ENCODE data around the gene CTTNBP2.

The CTTNBP2 gene

DNA sequence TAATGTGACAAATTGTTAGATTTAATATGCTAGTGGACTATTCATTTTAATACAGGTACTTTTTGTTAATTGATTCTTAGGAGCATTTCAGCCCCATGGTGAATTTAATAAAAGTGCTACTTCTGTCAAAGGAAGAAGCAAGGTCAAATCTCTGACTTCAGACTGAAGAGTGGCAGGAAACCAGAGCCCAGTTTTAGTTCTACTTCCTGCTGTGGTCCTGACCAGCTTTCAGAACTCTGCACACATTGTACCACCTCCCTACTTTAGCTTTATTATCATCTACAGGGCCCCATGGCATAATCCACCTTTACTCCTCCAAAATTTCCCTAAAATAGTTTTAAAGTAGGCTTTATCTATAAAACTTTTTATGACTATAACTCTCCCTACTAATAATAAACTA, 33.7 kb downstream of the CTTNBP2 start:
- Histone ChIP-seq H3K9me3 (ENCODE audit: control insufficient read depth, low read length) (no peaks in the 10 kb centered on the region), H3K36me3 (ENCODE audit: control insufficient read depth, insufficient read depth, low read length, severe bottlenecking) (no peaks in the 10 kb centered on the region), H3K9ac (ENCODE audit: low read length) (no peak overlapping the region), H3K4me1 (ENCODE audit: control insufficient read depth, insufficient read depth, low read length) (no peaks in the 10 kb centered on the region), H3K27me3 (replicated peaks; ENCODE audit: control insufficient read depth, insufficient read depth, low read length) (no peaks in the 10 kb centered on the region), H3K4me3 (ENCODE audit: low read length) (no peak overlapping the region)
- no peak for DNase-seq (ENCODE audit: low read depth)

DNA sequence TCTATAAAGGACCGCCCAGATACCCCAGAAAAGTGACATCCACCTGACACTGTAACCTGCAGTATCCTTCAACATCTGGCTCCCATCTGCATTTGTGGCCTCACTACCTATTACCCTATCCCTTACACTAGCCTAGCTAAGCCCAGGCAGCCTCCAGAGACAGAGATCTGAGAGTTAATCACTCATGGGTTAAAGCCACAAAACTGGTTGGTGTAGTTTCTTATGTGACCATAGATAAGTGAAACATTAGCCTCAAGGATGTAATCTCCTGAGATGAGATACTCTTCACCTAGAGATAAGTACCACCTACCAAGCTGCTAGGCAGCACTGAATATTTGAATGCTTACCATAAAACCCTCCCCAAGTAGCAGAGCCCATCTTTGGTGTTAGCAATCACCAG, 35.4 kb downstream of the CTTNBP2 start:
- Histone ChIP-seq H3K4me3 (ENCODE audit: low read length) (no peak overlapping the region), H3K27me3 (replicated peaks; ENCODE audit: control insufficient read depth, insufficient read depth, low read length) (no peaks in the 10 kb centered on the region), H3K9ac (ENCODE audit: low read length) (no peak overlapping the region), H3K9me3 (ENCODE audit: control insufficient read depth, low read length) (no peaks in the 10 kb centered on the region), H3K36me3 (ENCODE audit: control insufficient read depth, insufficient read depth, low read length, severe bottlenecking) (no peaks in the 10 kb centered on the region), H3K4me1 (ENCODE audit: control insufficient read depth, insufficient read depth, low read length) (no peaks in the 10 kb centered on the region)
- no peak for DNase-seq (ENCODE audit: low read depth)

DNA sequence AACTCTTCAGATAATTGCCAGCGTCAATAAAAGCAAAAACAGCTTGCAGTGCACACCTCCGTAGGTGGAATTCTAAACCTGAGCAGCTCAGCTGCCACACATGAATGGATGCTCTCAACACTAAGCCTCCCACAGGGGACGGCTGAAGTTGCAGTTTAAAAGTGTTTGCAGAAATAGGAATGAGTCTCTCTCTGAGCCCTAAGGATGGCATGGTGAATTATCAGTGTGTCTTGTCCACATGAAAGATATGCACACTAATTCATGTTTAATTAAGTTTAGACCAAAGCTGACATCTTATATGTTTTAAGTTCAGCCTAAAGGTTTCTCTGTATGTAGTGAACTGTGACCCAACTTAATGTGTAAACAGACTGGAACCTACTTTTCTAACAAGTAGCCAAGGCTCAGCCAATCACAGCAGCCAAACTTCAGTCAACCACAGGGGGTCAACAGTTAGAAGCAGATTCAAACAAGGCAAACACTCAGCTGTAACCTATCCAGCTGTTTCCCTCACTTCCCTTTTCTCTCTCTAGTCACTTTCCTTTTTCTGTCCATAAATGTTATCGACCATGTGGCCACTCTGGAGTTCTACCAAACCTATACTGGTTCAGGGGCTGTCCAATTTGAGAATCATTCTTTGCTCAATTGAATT, 38.1 kb downstream of the CTTNBP2 start:
- no peaks in the 10 kb centered on the region for H3K36me3 ChIP-seq (ENCODE audit: control insufficient read depth, insufficient read depth, low read length, severe bottlenecking)
- H3K9me3 ChIP-seq (ENCODE audit: control insufficient read depth, low read length), result no peaks in the 10 kb centered on the region
- no peak overlapping the region for H3K9ac ChIP-seq (ENCODE audit: low read length)
- no peak overlapping the region for H3K4me3 ChIP-seq (ENCODE audit: low read length)
- no peaks in the 10 kb centered on the region for H3K27me3 ChIP-seq (replicated peaks; ENCODE audit: control insufficient read depth, insufficient read depth, low read length)
- no peak for DNase-seq (ENCODE audit: low read depth)
- H3K4me1 ChIP-seq (ENCODE audit: control insufficient read depth, insufficient read depth, low read length), result no peaks in the 10 kb centered on the region

DNA sequence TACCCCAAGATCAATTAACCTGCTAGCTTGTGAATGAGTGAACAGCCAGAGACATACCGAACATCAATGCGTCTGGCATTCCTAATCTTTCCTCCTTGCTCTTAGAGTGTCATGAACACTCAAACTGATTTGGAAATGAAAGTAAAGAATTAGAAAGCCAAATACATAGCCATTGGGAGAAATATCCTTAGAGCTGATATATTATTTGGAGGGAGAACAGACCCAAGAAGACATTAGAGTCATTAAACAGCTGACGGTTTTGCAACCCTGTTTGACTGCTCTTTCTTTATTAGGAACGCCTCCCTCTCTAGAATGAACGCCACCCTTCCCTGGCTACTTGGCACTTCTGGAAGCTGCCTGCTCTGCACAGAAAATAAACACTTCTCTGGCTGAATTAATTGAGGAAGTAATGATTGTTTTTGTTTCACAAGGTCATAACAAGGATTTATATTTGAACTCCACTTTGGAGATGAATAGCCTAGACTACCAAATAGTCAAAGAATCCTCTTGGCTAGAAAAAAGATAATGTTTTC, 42.8 kb downstream of the CTTNBP2 start:
- H3K4me1 ChIP-seq (ENCODE audit: control insufficient read depth, insufficient read depth, low read length), result peaks cover 11% of the 10 kb centered on the region
- no peak overlapping the region for H3K4me3 ChIP-seq (ENCODE audit: low read length)
- no peaks in the 10 kb centered on the region for H3K9me3 ChIP-seq (ENCODE audit: control insufficient read depth, low read length)

DNA sequence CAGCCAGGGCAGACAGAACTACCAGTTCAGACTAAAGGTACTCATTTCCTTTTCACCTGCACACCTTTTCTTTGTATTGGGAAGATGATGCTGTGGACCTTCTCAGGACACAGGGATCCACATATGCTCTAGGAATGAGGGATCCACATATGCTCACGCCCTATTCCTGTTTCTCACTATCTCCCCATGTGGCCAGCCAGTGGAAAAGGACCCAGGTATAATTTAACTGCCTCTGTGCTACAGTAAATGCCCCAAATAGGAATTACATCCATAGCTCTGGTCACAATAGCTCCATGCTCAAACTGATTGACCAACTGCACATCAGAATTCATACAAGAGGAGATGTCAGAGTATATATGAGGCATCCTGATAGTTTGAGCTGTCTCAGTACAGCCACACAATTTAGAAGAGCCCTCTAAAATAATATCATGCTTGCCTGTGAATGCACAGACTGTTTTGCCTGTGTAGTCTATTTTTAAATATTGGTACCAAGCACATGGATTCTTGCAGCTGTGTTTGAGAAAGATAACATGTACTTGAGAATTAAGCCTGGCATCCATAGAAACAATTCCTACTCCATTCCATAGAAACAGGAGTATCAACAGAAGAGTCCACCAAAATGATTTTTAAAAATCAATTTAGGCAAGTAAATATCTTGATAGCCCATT, 43.7 kb downstream of the CTTNBP2 start:
- Histone ChIP-seq H3K9ac (ENCODE audit: low read length) (no peak overlapping the region), H3K36me3 (ENCODE audit: control insufficient read depth, insufficient read depth, low read length, severe bottlenecking) (no peaks in the 10 kb centered on the region), H3K4me1 (ENCODE audit: control insufficient read depth, insufficient read depth, low read length) (peaks cover 19% of the 10 kb centered on the region), H3K27me3 (replicated peaks; ENCODE audit: control insufficient read depth, insufficient read depth, low read length) (no peaks in the 10 kb centered on the region), H3K4me3 (ENCODE audit: low read length) (no peak overlapping the region), H3K9me3 (ENCODE audit: control insufficient read depth, low read length) (no peaks in the 10 kb centered on the region)
- no peak for DNase-seq (ENCODE audit: low read depth)

More for the DNA sequence above, 42.8 kb downstream of the CTTNBP2 start:
- Histone ChIP-seq H3K36me3 (ENCODE audit: control insufficient read depth, insufficient read depth, low read length, severe bottlenecking) (no peaks in the 10 kb centered on the region), H3K27me3 (replicated peaks; ENCODE audit: control insufficient read depth, insufficient read depth, low read length) (no peaks in the 10 kb centered on the region), H3K9ac (ENCODE audit: low read length) (no peak overlapping the region)
- DNase-seq (ENCODE audit: low read depth), result no peak

DNA sequence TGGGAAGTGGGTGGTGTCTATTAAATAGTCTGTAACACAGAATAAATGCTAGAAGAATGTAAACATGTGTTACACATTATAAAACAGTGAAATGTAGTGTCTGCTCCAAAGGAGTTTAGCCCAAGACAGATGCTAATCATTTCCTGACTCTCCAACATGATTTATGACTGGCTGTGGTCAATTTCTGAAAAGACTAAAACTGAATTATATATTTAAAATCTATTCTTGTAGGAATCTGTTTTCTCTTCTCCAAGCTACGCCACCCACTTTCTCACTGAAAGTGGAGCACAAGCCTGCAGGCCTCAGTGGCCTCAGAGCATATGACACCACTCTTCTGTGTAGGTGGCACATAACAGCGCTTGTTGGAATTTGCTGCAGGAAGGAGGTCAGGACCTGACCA, 44.4 kb downstream of the CTTNBP2 start:
- H3K9me3 ChIP-seq (ENCODE audit: control insufficient read depth, low read length), result no peaks in the 10 kb centered on the region
- peaks cover 19% of the 10 kb centered on the region for H3K4me1 ChIP-seq (ENCODE audit: control insufficient read depth, insufficient read depth, low read length)
- no peak overlapping the region for H3K9ac ChIP-seq (ENCODE audit: low read length)
- H3K36me3 ChIP-seq (ENCODE audit: control insufficient read depth, insufficient read depth, low read length, severe bottlenecking), result no peaks in the 10 kb centered on the region
- no peaks in the 10 kb centered on the region for H3K27me3 ChIP-seq (replicated peaks; ENCODE audit: control insufficient read depth, insufficient read depth, low read length)
- peak; percentile 40 for DNase-seq (ENCODE audit: low read depth)
- no peak overlapping the region for H3K4me3 ChIP-seq (ENCODE audit: low read length)

DNA sequence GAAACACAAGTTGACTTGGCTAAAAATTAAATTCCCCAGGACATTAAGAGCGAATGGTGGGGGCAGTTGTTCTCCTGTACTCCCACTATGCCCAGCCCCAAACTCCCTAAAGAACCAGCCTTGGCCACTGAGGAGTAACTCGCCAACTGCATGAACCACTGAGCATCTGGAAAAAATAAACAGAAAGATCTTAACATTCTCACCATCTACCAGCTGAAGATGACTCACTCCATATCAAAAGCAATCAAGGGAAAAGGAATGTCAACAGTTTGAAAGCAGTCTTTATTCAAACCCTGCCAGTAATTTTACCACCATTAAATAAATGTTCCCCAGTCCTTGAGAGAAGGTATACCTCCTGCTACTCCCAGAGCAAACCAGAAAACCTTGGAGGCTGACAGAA, 45.4 kb downstream of the CTTNBP2 start:
- H3K27me3 ChIP-seq (replicated peaks; ENCODE audit: control insufficient read depth, insufficient read depth, low read length), result no peaks in the 10 kb centered on the region
- no peak overlapping the region for H3K4me3 ChIP-seq (ENCODE audit: low read length)
- H3K4me1 ChIP-seq (ENCODE audit: control insufficient read depth, insufficient read depth, low read length), result peaks cover 19% of the 10 kb centered on the region
- no peaks in the 10 kb centered on the region for H3K36me3 ChIP-seq (ENCODE audit: control insufficient read depth, insufficient read depth, low read length, severe bottlenecking)
- no peaks in the 10 kb centered on the region for H3K9me3 ChIP-seq (ENCODE audit: control insufficient read depth, low read length)
- peak; percentile 73 for DNase-seq (ENCODE audit: low read depth)
- H3K9ac ChIP-seq (ENCODE audit: low read length), result no peak overlapping the region

DNA sequence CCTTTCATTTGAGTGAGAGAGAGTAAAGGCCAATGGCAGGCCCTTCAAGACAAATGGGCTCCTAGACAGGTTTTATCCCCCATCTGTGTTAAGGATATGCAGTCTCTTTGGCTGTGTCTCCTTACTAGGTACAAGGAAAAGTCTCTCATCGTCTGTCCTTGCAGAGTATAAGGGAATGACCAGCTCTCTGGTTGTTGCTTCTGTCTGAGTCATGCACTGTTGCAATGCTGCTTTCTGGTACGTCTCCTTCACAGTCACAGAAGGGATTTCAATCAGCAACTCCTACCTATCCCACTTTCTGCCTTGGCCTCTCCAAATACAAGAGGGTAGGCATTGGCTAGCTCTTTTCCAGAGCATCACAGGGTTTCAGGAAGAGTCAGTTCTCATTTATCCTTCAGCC, 48.1 kb downstream of the CTTNBP2 start:
- Histone ChIP-seq H3K36me3 (ENCODE audit: control insufficient read depth, insufficient read depth, low read length, severe bottlenecking) (no peaks in the 10 kb centered on the region), H3K4me1 (ENCODE audit: control insufficient read depth, insufficient read depth, low read length) (peaks cover 19% of the 10 kb centered on the region), H3K9ac (ENCODE audit: low read length) (no peak overlapping the region), H3K4me3 (ENCODE audit: low read length) (no peak overlapping the region), H3K27me3 (replicated peaks; ENCODE audit: control insufficient read depth, insufficient read depth, low read length) (no peaks in the 10 kb centered on the region), H3K9me3 (ENCODE audit: control insufficient read depth, low read length) (no peaks in the 10 kb centered on the region)
- peak; percentile 71 for DNase-seq (ENCODE audit: low read depth)

DNA sequence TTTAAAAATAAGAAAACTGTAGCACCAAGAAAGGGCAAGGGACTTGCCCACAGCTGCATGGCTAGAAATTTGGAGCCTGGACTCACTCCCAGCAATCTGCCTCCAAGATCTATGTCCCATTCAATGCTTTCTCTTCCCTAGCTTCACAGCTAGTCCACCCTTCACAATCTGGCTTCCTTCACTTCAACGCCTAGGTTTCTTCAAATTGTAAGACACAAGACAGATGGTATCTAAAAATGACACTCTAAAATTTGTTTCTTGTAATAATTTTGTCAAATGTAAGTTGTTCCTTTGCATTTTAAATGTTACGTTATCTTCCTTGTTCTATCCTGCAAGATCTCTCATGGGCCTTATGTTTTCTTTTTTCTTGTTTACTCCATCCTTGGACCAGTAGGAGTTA, 48.6 kb downstream of the CTTNBP2 start:
- no peaks in the 10 kb centered on the region for H3K27me3 ChIP-seq (replicated peaks; ENCODE audit: control insufficient read depth, insufficient read depth, low read length)
- no peak overlapping the region for H3K4me3 ChIP-seq (ENCODE audit: low read length)
- no peak for DNase-seq (ENCODE audit: low read depth)
- no peaks in the 10 kb centered on the region for H3K36me3 ChIP-seq (ENCODE audit: control insufficient read depth, insufficient read depth, low read length, severe bottlenecking)
- H3K9ac ChIP-seq (ENCODE audit: low read length), result no peak overlapping the region
- H3K9me3 ChIP-seq (ENCODE audit: control insufficient read depth, low read length), result no peaks in the 10 kb centered on the region
- peaks cover 19% of the 10 kb centered on the region for H3K4me1 ChIP-seq (ENCODE audit: control insufficient read depth, insufficient read depth, low read length)

DNA sequence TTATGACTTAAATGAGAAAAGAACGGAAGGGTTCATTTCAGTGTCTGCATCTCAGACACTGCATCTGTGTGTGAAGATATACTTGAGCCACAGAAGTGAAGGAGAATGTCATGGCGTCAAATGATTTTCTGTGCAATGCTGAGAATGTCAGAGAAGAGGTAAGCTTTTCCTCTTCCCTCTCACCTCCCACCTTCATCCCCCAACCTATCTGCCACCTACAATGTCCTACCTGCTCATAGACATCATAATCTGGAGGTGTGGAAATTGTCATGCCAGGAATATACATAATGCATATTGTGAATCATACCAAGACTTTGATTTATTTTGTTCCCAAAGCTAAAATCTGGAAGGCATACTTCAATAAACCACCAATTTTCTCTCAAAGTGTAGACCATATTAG, 53.7 kb downstream of the CTTNBP2 start:
- Histone ChIP-seq H3K27me3 (replicated peaks; ENCODE audit: control insufficient read depth, insufficient read depth, low read length) (no peaks in the 10 kb centered on the region), H3K4me3 (ENCODE audit: low read length) (no peak overlapping the region), H3K9ac (ENCODE audit: low read length) (no peak overlapping the region), H3K4me1 (ENCODE audit: control insufficient read depth, insufficient read depth, low read length) (no peaks in the 10 kb centered on the region), H3K9me3 (ENCODE audit: control insufficient read depth, low read length) (no peaks in the 10 kb centered on the region), H3K36me3 (ENCODE audit: control insufficient read depth, insufficient read depth, low read length, severe bottlenecking) (no peaks in the 10 kb centered on the region)
- no peak for DNase-seq (ENCODE audit: low read depth)

DNA sequence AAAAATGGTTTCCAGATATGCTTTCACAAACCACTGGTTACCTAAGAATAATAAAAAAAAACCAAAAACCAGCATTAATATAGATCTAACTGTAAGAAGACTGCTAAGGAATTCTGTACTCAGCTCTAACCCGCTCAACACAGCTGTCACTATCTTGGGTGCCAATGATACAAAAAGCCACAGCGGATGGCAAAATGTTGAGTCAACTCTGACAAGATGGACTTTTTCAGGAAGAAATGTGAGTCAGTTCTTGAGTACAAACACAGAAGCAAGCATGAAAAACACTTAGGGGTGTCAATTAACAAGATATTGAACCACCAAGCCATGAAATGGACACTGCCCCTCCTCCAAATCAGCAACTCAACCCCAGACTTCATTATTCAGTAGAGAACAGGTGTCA, 55.0 kb downstream of the CTTNBP2 start:
- H3K9ac ChIP-seq (ENCODE audit: low read length), result no peak overlapping the region
- H3K4me3 ChIP-seq (ENCODE audit: low read length), result no peak overlapping the region
- no peak for DNase-seq (ENCODE audit: low read depth)
- no peaks in the 10 kb centered on the region for H3K27me3 ChIP-seq (replicated peaks; ENCODE audit: control insufficient read depth, insufficient read depth, low read length)
- no peaks in the 10 kb centered on the region for H3K4me1 ChIP-seq (ENCODE audit: control insufficient read depth, insufficient read depth, low read length)
- no peaks in the 10 kb centered on the region for H3K9me3 ChIP-seq (ENCODE audit: control insufficient read depth, low read length)
- H3K36me3 ChIP-seq (ENCODE audit: control insufficient read depth, insufficient read depth, low read length, severe bottlenecking), result no peaks in the 10 kb centered on the region

All from adipocyte (in vitro differentiated cells).